SK-N-SH treated with all-trans-retinoic acid at 6 μM for 48 hours (cell line): ENCODE results near the gene RFX3.

Experiments
- BACH2 ChIP-seq: fragments of 250-450 bp; sonication (Bioruptor Pico); IDR thresholded peaks from 2 replicates; pipeline ENCODE4 v1.9.0; 2021; ENCODE audit warnings: mild to moderate bottlenecking, borderline replicate concordance
- CSDC2 ChIP-seq: fragments of 250-450 bp; sonication (Bioruptor Pico); IDR thresholded peaks from 2 replicates; pipeline ENCODE4 v1.5.0; 2020; ENCODE audit warnings: mild to moderate bottlenecking, moderate library complexity
- OSR1 ChIP-seq: fragments of 250-450 bp; sonication (Bioruptor Pico); IDR thresholded peaks from 2 replicates; pipeline ENCODE4 v1.8.0; 2022; ENCODE audit warnings: moderate library complexity, mild to moderate bottlenecking, inconsistent platforms
- PATZ1 ChIP-seq: fragments of 250-450 bp; sonication (Bioruptor Pico); IDR thresholded peaks from 2 replicates; pipeline ENCODE4 v1.8.0; 2020; ENCODE audit warnings: mild to moderate bottlenecking, moderate library complexity, borderline replicate concordance
- POU6F1 ChIP-seq: fragments of 250-450 bp; sonication (Bioruptor Pico); IDR thresholded peaks from 2 replicates; pipeline ENCODE4 v1.8.0; 2021; ENCODE audit warnings: low read depth, mild to moderate bottlenecking, moderate library complexity, borderline replicate concordance
- PPARA ChIP-seq: fragments of 250-450 bp; sonication (Bioruptor Pico); IDR thresholded peaks from 2 replicates; pipeline ENCODE4 v1.5.0; 2020; ENCODE audit warnings: mild to moderate bottlenecking, borderline replicate concordance
- ZNF70 ChIP-seq: fragments of 450-650 bp; formaldehyde crosslinking; IDR thresholded peaks from 2 replicates; pipeline ENCODE4 v1.5.0; 2020; ENCODE audit warnings: mild to moderate bottlenecking, moderate library complexity
- TF ChIP-seq, protein P1 (sequence below): fragments of 250-450 bp; sonication (Bioruptor Pico); IDR thresholded peaks from 2 replicates; pipeline ENCODE4 v1.5.1; 2020; ENCODE audit warnings: low read depth, mild to moderate bottlenecking, moderate library complexity

DNA sequence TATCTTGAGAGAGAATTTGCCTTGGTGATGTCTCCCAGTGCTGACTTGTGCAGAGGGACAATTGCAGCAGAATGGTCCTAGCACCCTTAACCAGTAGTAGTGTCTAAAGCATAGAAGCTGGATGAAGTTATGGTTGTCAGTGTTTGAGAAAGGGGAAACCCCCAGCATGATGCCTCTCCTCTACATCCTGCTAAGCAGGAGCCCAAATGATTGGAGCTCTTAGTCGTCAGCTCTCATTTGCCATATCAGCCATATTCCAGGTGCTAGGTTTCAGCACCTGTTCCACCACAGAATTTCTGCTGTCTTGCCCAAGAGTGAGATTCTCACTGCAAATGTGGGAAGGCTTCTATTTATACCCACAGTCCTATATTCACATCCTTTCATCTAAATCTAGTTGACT is 43.7 kb upstream of the RFX3 start:
- TF ChIP-seq ZNF70 (CRISPR knock-in tag) (no peak), BACH2 (CRISPR knock-in tag) (no peak), OSR1 (CRISPR knock-in tag) (no peak), CSDC2 (CRISPR knock-in tag) (no peak), PPARA (CRISPR knock-in tag) (no peak), PATZ1 (no peak), POU6F1 (no peak)
- TF ChIP-seq, protein P1, sequence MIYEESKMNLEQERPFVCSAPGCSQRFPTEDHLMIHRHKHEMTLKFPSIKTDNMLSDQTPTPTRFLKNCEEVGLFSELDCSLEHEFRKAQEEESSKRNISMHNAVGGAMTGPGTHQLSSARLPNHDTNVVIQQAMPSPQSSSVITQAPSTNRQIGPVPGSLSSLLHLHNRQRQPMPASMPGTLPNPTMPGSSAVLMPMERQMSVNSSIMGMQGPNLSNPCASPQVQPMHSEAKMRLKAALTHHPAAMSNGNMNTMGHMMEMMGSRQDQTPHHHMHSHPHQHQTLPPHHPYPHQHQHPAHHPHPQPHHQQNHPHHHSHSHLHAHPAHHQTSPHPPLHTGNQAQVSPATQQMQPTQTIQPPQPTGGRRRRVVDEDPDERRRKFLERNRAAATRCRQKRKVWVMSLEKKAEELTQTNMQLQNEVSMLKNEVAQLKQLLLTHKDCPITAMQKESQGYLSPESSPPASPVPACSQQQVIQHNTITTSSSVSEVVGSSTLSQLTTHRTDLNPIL (CRISPR knock-in tag) = no peak
